Esophagus squamous epithelium (tissue), 5 donors: Measurements from ENCODE around the gene PRMT1. TPM values are rescaled to one million over a fixed set of nuclear protein-coding genes. Genes with fewer than 3 reads are reported as not detected.

Experiments
- DNase-seq: peaks from one replicate; lab custom pipeline; 2025; lab: John Stamatoyannopoulos, UW
- H3K27ac ChIP-seq, 4 donors: fragments of 200-600 bp; sonication (generic); one replicate each; pipeline ENCODE4 v1.5.1; 2016 to 2019; ENCODE audit warnings: mild to moderate bottlenecking in 1 of 4
- H3K27me3 ChIP-seq, 4 donors: fragments of 200-600 bp; sonication (generic); 1 replicate in 3 of 4; 2 replicates in 1 of 4; pipeline versions ENCODE4 v1.5.1 to v1.6.0; 2017 to 2021; ENCODE audit warnings: antibody characterized with exemption in 1 of 4
- H3K36me3 ChIP-seq, 3 donors: fragments of 200-600 bp; sonication (generic); one replicate each; pipeline ENCODE4 v1.5.1; 2016 to 2019
- H3K4me1 ChIP-seq, 3 donors: fragments of 200-600 bp; sonication (generic); one replicate each; pipeline ENCODE4 v1.5.1; 2017 to 2019
- H3K4me3 ChIP-seq, 4 donors: fragments of 200-600 bp; sonication (generic); 1 replicate in 3 of 4; 2 replicates in 1 of 4; pipeline ENCODE4 v1.5.1; 2016 to 2019; ENCODE audit warnings: mild to moderate bottlenecking in 2 of 4, moderate library complexity in 1 of 4
- H3K9me3 ChIP-seq, 3 donors: fragments of 200-600 bp; sonication (generic); one replicate each; pipeline ENCODE4 v1.5.1; 2016 to 2019
- POLR2A ChIP-seq, 4 donors: fragments of 450-650 bp; IDR thresholded peaks; one replicate each; pipeline ENCODE4 v1.6.1; 2017; ENCODE audit warnings: antibody characterized with exemption in 4 of 4, mild to moderate bottlenecking in 4 of 4, moderate library complexity in 3 of 4
- WGBS, 2 donors: methylation state at CpG; one replicate each; pipeline ENCODE4 v1.1.5; 2018; 5-methylcytosine and 5-hydroxymethylcytosine counted together
- intact Hi-C: fragments of 100-400 bp; cut with DNase I; formaldehyde crosslinking; loops from one replicate; pipeline ENCODE4 v1.15.0; 2022
- total RNA-seq, 4 donors: library from RNA; depleted of rRNA; stranded (reverse); fragments of >200 nt; gene quantifications; one replicate each; pipeline ENCODE4 v1.1.0, GENCODE V29; 2016
- TF ChIP-seq, protein P1 (sequence below), 6 experiments: fragments of 450-650 bp in 4 of 6; fragments of 200-600 bp in 2 of 6; sonication (generic) in 2 of 6; IDR thresholded peaks; one replicate each; pipeline ENCODE4 v1.5.1; 2016 to 2019; ENCODE audit warnings: antibody characterized with exemption in 6 of 6, mild to moderate bottlenecking in 4 of 6, moderate library complexity in 4 of 6
- donor health status: DM: yes; HTN: yes; CAD: no.

Gene PRMT1
- total RNA-seq, 4 donors from 2014 or later: 86.1 to 206 (median 182) TPM

GRCh38 chr19:49680421-49681351, 3.6 kb downstream of the PRMT1 start:
- intact Hi-C loops: no loop called here
- Histone ChIP-seq H3K4me1 (peaks cover 29 to 54% (median 36%) of the 10 kb centered on the region in 3 donors), H3K36me3 (peaks cover 22 to 50% (median 38%) of the 10 kb centered on the region in 3 donors), H3K9me3 (no peaks in the 10 kb centered on the region), H3K27me3 (no peaks in the 10 kb centered on the region), H3K4me3 (peak overlapping the region in 3 of 4 donors; percentile 21 to 49 (median 32)), H3K27ac (peak overlapping the region; percentile 44 to 97 (median 83))
- 31 to 51% methylated on average over 20 to 27 of the region's 40 CpGs for WGBS, 2 donors
- TF ChIP-seq, protein P1, sequence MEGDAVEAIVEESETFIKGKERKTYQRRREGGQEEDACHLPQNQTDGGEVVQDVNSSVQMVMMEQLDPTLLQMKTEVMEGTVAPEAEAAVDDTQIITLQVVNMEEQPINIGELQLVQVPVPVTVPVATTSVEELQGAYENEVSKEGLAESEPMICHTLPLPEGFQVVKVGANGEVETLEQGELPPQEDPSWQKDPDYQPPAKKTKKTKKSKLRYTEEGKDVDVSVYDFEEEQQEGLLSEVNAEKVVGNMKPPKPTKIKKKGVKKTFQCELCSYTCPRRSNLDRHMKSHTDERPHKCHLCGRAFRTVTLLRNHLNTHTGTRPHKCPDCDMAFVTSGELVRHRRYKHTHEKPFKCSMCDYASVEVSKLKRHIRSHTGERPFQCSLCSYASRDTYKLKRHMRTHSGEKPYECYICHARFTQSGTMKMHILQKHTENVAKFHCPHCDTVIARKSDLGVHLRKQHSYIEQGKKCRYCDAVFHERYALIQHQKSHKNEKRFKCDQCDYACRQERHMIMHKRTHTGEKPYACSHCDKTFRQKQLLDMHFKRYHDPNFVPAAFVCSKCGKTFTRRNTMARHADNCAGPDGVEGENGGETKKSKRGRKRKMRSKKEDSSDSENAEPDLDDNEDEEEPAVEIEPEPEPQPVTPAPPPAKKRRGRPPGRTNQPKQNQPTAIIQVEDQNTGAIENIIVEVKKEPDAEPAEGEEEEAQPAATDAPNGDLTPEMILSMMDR (IDR thresholded peaks at IDR 0.05): peak; percentile 97 to 100 (median 99)
- TF ChIP-seq POLR2A (IDR thresholded peaks at IDR 0.05): no peak
- no peak for DNase-seq

DNA sequence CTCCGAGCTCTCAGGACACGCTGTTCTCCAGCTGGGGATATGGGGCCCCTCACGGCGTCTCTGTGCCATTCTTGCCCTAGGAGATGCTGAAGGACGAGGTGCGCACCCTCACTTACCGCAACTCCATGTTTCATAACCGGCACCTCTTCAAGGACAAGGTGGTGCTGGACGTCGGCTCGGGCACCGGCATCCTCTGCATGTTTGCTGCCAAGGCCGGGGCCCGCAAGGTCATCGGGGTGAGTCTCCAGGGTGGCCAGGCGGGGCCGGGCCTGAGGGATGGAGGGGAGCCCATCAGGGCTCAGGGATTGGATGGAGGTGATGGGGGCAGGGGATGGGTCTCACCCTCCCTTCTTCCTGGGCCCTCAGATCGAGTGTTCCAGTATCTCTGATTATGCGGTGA, 4.8 kb downstream of the PRMT1 start:
- Histone ChIP-seq H3K4me1 (peaks cover 25 to 60% (median 30%) of the 10 kb centered on the region in 3 donors), H3K27me3 (no peaks in the 10 kb centered on the region), H3K27ac (no peak overlapping the region), H3K4me3 (no peak overlapping the region), H3K9me3 (no peaks in the 10 kb centered on the region), H3K36me3 (peaks cover 28 to 61% (median 39%) of the 10 kb centered on the region in 3 donors)
- DNase-seq: no peak
- intact Hi-C loops: no loop called here
- TF ChIP-seq POLR2A (IDR thresholded peaks at IDR 0.05): no peak
- TF ChIP-seq, protein P1 (IDR thresholded peaks at IDR 0.05): no peak
- 84 to 98% methylated on average over 8 to 10 of the region's 19 CpGs for WGBS, 2 donors

- Histone ChIP-seq H3K27me3 (no peaks in the 10 kb centered on the region), H3K4me1 (peaks cover 25 to 62% (median 30%) of the 10 kb centered on the region in 3 donors), H3K9me3 (no peaks in the 10 kb centered on the region), H3K36me3 (peaks cover 28 to 66% (median 39%) of the 10 kb centered on the region in 3 donors), H3K4me3 (no peak overlapping the region), H3K27ac (no peak overlapping the region)
- intact Hi-C loops: no loop called here
- DNase-seq: no peak
- whole genome bisulfite sequencing, 2 donors: 88 to 90% methylated on average over 8 of the region's 8 CpGs
- TF ChIP-seq, protein P1 (IDR thresholded peaks at IDR 0.05): no peak
- TF ChIP-seq POLR2A (IDR thresholded peaks at IDR 0.05): no peak
Measured at GRCh38 chr19:49682274-49682673, 5.2 kb downstream of the PRMT1 start.

DNA sequence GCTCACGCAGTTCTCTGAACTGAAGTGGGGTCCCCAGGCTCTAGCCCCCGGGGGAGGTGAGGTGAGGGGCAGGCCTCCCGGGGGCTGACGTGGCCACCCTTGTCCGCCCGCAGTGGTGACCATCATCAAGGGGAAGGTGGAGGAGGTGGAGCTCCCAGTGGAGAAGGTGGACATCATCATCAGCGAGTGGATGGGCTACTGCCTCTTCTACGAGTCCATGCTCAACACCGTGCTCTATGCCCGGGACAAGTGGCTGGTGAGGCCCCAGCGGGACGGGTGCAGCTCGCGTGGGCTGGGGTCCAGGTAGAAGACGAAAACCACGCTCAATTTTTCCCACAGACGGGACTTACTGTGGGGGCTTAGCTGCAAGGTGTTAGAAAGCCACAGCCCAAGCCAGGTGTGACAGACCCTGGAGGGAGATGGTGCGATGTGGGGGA, 6.8 kb downstream of the PRMT1 start:
- Histone ChIP-seq H3K4me1 (peaks cover 16 to 56% (median 24%) of the 10 kb centered on the region in 3 donors), H3K9me3 (no peaks in the 10 kb centered on the region), H3K36me3 (peaks cover 28 to 81% (median 39%) of the 10 kb centered on the region in 3 donors), H3K27me3 (no peaks in the 10 kb centered on the region), H3K4me3 (no peak overlapping the region), H3K27ac (no peak overlapping the region)
- TF ChIP-seq POLR2A (IDR thresholded peaks at IDR 0.05): no peak
- TF ChIP-seq, protein P1 (IDR thresholded peaks at IDR 0.05): no peak
- intact Hi-C loops: no loop called here
- WGBS, 2 donors: 78 to 91% methylated on average over 7 to 16 of the region's 18 CpGs
- DNase-seq: no peak
